ENCODE data around the gene MAMDC4. TPM values are rescaled to one million over a fixed set of nuclear protein-coding genes. Genes with fewer than 3 reads are reported as not detected.

The MAMDC4 gene
- total and polyA plus RNA-seq, 8 donors: 1.1 to 317 (median 4.5) TPM

DNA sequence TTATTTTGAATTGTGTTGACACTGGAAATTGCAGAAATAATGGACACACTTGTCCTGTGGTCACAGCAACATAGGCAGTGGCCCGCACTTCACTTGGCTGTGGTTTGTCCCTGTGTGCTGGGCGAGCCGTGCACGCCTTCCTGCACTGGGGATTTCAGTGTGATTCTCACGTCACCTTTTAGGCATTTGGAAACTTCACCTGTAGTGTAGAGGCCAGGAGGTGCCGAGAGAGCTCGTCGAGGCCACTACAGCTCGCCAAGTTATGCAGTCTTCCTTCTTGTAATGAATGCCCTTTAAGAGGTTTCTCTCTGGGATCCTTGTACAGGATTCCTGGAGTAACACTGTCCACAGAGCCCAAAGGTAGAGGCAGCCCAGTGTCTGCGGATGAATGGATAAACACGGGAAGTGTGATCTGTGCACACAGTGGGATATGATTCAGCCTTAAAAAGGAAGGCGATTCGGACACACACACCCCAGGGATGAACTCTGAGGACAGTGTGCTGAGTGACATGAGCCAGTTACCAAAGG, 48.9 kb downstream of the MAMDC4 start:
- H3K36me3 ChIP-seq: peaks cover 3 to 46% (median 31%) of the 10 kb centered on the region in 4 donors
- H3K27me3 ChIP-seq: no peaks in the 10 kb centered on the region
- WGBS, 5 donors: 44 to 70% (median 55%) methylated on average over 13 of the region's 13 CpGs
- peaks cover 34 to 61% (median 38%) of the 10 kb centered on the region in 4 donors for H3K4me1 ChIP-seq
- no peak for TF ChIP-seq EP300 (IDR thresholded peaks at IDR 0.05)
- no peak for TF ChIP-seq POLR2A (IDR thresholded peaks at IDR 0.05)
- TF ChIP-seq POLR2AphosphoS5 (IDR thresholded peaks at IDR 0.05): no peak
- peak in 1 of 2 donors; percentile 36 for DNase-seq
- H3K4me3 ChIP-seq: peak overlapping the region in 1 of 4 donors; percentile 31
- intact Hi-C loops (cut with DNase I; ENCODE audit: low total_unique reads): no loop called here
- H3K9me3 ChIP-seq: no peaks in the 10 kb centered on the region
- H3K27ac ChIP-seq: peak overlapping the region; percentile 73 to 92 (median 84)

DNA sequence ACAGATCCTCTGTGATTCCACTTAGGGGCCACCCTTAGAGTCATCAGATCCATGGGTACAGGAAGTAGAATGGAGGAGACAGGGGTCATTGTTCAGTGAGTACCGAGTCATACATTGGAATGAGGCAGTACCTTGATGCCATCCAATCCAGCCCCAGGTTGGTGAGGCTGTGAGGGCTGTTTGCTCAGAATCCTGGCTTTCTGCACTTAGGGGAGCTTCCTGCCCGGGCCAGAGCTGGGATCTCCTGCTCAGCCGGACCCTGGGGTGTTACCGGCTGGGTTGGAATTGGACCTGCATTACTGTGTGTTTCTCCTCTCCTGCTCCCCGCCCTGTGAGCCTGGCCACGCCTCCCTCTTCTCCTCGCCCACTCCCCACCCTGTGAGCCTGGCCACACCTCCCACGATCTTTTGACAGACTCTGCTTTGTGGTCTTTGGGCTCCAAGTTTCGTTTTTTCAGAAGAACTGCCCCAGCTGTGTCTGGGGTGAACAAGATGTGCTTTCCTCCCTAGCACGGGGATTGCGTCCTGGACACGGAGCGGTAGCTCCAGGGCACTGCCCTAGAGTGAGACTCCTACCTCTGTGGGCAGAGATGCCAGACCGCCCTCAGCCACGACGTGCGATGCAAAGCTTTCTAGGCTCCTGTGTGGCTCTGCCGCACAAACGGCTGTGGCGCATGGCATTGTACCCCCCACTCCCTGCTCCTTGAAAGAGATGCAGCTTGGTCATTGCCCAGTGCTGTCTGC, 49.5 kb downstream of the MAMDC4 start:
- Histone ChIP-seq H3K4me1 (peaks cover 34 to 61% (median 38%) of the 10 kb centered on the region in 4 donors), H3K9me3 (no peaks in the 10 kb centered on the region), H3K27ac (peak overlapping the region; percentile 73 to 92 (median 84)), H3K4me3 (peak overlapping the region in 3 of 4 donors; percentile 13 to 31 (median 13)), H3K36me3 (peaks cover 3 to 48% (median 35%) of the 10 kb centered on the region in 4 donors), H3K27me3 (no peaks in the 10 kb centered on the region)
- peak; percentile 57 to 64 for DNase-seq
- TF ChIP-seq POLR2AphosphoS5 (IDR thresholded peaks at IDR 0.05): peak in 1 of 3 donors; percentile 21
- TF ChIP-seq EP300 (IDR thresholded peaks at IDR 0.05): no peak
- intact Hi-C loops (cut with DNase I; ENCODE audit: low total_unique reads): no loop called here
- WGBS, 5 donors: 11 to 28% (median 16%) methylated on average over 17 to 20 of the region's 20 CpGs

DNA sequence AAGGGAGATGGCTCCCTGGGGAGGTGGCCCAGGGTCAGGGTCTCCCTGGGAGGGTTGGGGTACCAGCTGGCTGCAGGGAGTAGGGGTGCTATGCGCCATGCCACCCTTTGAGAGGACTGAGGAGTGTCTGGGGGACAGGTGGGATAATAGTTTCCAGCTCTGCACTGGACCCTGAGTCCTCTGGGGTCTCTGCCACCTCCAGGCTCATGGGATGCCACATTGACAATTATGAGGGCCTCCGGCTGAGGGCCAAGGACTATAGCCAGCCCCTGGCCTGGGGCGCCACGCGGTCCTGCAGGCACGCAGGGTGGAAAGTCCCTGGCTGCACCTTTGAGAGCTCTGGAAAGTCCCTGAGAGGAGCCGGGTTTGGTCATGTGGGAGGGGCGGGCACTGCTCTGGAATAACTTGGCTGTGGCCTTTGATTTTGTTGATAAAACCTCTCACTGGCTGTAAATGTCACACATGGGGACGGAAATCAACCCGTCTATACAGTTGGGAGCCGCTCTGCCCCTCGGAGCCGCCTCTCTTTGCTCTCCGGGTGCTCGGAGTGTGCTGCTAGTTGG, 50.2 kb downstream of the MAMDC4 start:
- H3K4me3 ChIP-seq: peak overlapping the region in 3 of 4 donors; percentile 13 to 31 (median 13)
- peak overlapping the region; percentile 73 to 92 (median 84) for H3K27ac ChIP-seq
- 9 to 25% (median 15%) methylated on average over 11 to 15 of the region's 15 CpGs for WGBS, 5 donors
- no peaks in the 10 kb centered on the region for H3K27me3 ChIP-seq
- TF ChIP-seq POLR2AphosphoS5 (IDR thresholded peaks at IDR 0.05): peak in 2 of 3 donors; percentile 56 to 79
- TF ChIP-seq POLR2A (IDR thresholded peaks at IDR 0.05): no peak
- TF ChIP-seq EP300 (IDR thresholded peaks at IDR 0.05): no peak
- TF ChIP-seq, protein P1, sequence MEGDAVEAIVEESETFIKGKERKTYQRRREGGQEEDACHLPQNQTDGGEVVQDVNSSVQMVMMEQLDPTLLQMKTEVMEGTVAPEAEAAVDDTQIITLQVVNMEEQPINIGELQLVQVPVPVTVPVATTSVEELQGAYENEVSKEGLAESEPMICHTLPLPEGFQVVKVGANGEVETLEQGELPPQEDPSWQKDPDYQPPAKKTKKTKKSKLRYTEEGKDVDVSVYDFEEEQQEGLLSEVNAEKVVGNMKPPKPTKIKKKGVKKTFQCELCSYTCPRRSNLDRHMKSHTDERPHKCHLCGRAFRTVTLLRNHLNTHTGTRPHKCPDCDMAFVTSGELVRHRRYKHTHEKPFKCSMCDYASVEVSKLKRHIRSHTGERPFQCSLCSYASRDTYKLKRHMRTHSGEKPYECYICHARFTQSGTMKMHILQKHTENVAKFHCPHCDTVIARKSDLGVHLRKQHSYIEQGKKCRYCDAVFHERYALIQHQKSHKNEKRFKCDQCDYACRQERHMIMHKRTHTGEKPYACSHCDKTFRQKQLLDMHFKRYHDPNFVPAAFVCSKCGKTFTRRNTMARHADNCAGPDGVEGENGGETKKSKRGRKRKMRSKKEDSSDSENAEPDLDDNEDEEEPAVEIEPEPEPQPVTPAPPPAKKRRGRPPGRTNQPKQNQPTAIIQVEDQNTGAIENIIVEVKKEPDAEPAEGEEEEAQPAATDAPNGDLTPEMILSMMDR (IDR thresholded peaks at IDR 0.05): no peak
- H3K9me3 ChIP-seq: no peaks in the 10 kb centered on the region
- H3K4me1 ChIP-seq: peaks cover 34 to 61% (median 38%) of the 10 kb centered on the region in 4 donors
- intact Hi-C loops (cut with DNase I; ENCODE audit: low total_unique reads): no loop called here
- H3K36me3 ChIP-seq: peaks cover 3 to 54% (median 42%) of the 10 kb centered on the region in 4 donors
- DNase-seq: peak; percentile 89

DNA sequence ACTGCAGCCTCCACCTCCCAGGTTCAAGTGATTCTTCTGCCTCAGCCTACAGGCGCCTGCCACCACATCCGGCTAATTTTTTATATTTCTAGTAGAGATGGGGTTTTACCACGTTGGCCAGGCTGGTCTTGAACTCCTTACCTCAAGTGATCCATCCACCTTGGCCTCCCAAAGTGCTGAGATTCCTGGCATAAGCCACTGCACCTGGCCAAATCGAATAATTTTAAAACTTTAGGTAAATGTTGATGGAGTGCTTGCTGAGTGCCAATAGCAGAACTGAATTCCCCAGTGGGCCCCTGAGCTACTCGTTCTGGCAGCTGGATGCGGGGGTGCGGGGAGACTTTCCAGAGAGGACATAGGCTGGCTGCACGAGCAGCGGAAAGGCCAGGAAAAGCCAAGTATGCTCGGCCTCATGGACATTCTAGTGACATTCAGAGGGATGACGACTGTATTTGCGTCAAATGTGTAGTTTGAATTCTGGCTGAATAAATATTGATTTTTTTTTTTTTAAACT, 51.0 kb downstream of the MAMDC4 start:
- peak; percentile 55 to 74 for DNase-seq
- 23 to 43% (median 36%) methylated on average over 12 of the region's 12 CpGs for WGBS, 5 donors
- Histone ChIP-seq H3K27me3 (no peaks in the 10 kb centered on the region), H3K27ac (peak overlapping the region; percentile 73 to 92 (median 84)), H3K9me3 (no peaks in the 10 kb centered on the region), H3K36me3 (peaks cover 9 to 62% (median 49%) of the 10 kb centered on the region in 4 donors), H3K4me1 (peaks cover 34 to 61% (median 38%) of the 10 kb centered on the region in 4 donors), H3K4me3 (no peak overlapping the region)
- intact Hi-C loops (cut with DNase I; ENCODE audit: low total_unique reads): no loop called here
- peak; percentile 13 to 36 (median 16) for TF ChIP-seq POLR2AphosphoS5 (IDR thresholded peaks at IDR 0.05)
- no peak for TF ChIP-seq POLR2A (IDR thresholded peaks at IDR 0.05)

DNA sequence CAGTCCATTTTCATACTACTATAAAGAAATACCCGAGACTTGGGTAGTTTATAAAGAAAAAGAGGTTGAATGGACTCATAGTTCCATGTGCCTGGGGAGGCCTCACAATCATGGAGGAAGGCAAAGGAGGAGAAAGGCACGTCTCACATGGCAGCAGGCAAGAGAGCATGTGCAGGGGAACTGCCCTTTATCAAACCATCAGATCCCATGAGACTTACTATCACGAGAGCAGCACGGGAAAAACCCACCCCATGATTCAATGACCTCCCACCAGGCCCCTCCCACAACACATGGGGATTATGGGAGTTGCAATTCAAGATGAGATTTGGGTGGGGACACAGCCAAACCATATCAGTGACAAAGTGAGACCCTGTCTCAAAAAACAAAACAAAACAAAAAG, 54.1 kb downstream of the MAMDC4 start:
- no peak overlapping the region for H3K27ac ChIP-seq
- intact Hi-C loops (cut with DNase I; ENCODE audit: low total_unique reads): no loop called here

More for the DNA sequence above, 54.1 kb downstream of the MAMDC4 start:
- H3K4me3 ChIP-seq: no peak overlapping the region
- DNase-seq: no peak
- H3K36me3 ChIP-seq: peaks cover 11 to 64% (median 52%) of the 10 kb centered on the region in 4 donors
- H3K4me1 ChIP-seq: peaks cover 21 to 33% (median 28%) of the 10 kb centered on the region in 4 donors
- H3K9me3 ChIP-seq: no peaks in the 10 kb centered on the region
- H3K27me3 ChIP-seq: no peaks in the 10 kb centered on the region
- WGBS, 5 donors: 70 to 83% (median 73%) methylated on average over 4 of the region's 4 CpGs
- TF ChIP-seq POLR2A (IDR thresholded peaks at IDR 0.05) (no peak), EP300 (IDR thresholded peaks at IDR 0.05) (no peak), POLR2AphosphoS5 (IDR thresholded peaks at IDR 0.05) (no peak)
- TF ChIP-seq, protein P1 (IDR thresholded peaks at IDR 0.05): no peak
